ENCODE measurements around the gene OTUB2. TPM values are rescaled to one million over a fixed set of nuclear protein-coding genes. Genes with fewer than 3 reads are reported as not detected.

The OTUB2 gene
- total RNA-seq, 3 donors from 2014 or later: 0.50 to 0.54 (median 0.53) TPM

- Mint-ChIP-seq H3K9me3 (no peaks in the 10 kb centered on the region), H3K4me1 (ENCODE audit: low read depth) (no peaks in the 10 kb centered on the region), H3K4me3 (no peak overlapping the region), H3K36me3 (ENCODE audit: insufficient read depth) (peaks cover 2% of the 10 kb centered on the region), H3K27me3 (ENCODE audit: low read depth) (no peaks in the 10 kb centered on the region)
- ATAC-seq (no peak), DNase-seq (no peak)
Observed at GRCh38 chr14:94087891-94088290, 61.8 kb downstream of the OTUB2 start.

- no peak for DNase-seq
- no peak for ATAC-seq
- Mint-ChIP-seq H3K27me3 (ENCODE audit: low read depth) (no peaks in the 10 kb centered on the region), H3K4me3 (no peak overlapping the region), H3K4me1 (ENCODE audit: low read depth) (no peaks in the 10 kb centered on the region), H3K9me3 (no peaks in the 10 kb centered on the region), H3K36me3 (ENCODE audit: insufficient read depth) (peaks cover 2% of the 10 kb centered on the region)
Observed at GRCh38 chr14:94088516-94088915, 62.4 kb downstream of the OTUB2 start.

DNA sequence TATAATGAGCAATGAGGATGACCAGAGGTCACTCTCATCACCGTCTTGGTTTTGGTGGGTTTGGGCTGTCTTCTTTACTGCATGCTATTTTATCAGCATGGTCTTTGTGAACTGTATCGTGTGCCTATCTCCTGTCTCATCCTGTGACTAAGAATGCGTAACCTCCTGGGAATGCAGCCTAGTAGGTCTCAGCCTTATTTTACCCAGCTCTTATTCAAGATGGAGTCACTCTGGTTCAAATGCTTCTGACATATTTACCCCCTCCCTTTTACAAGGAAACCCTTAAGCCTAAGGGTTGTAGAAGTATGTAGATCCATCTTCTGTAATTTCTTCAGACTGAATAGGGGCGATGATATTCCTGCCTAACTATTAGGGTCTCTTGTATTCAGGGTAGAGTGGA, 63.3 kb downstream of the OTUB2 start:
- no peak for ATAC-seq

GRCh38 chr14:94093418-94093817, 67.3 kb downstream of the OTUB2 start:
- Mint-ChIP-seq H3K4me1 (ENCODE audit: low read depth) (no peaks in the 10 kb centered on the region), H3K9me3 (no peaks in the 10 kb centered on the region), H3K27me3 (ENCODE audit: low read depth) (no peaks in the 10 kb centered on the region), H3K4me3 (no peak overlapping the region), H3K36me3 (ENCODE audit: insufficient read depth) (no peaks in the 10 kb centered on the region)
- ATAC-seq (no peak), DNase-seq (no peak)

More for the DNA sequence above, 63.3 kb downstream of the OTUB2 start:
- Mint-ChIP-seq H3K9me3 (no peaks in the 10 kb centered on the region), H3K36me3 (ENCODE audit: insufficient read depth) (peaks cover 2% of the 10 kb centered on the region), H3K4me1 (ENCODE audit: low read depth) (no peaks in the 10 kb centered on the region), H3K27me3 (ENCODE audit: low read depth) (no peaks in the 10 kb centered on the region), H3K4me3 (no peak overlapping the region)
- DNase-seq: no peak

DNA sequence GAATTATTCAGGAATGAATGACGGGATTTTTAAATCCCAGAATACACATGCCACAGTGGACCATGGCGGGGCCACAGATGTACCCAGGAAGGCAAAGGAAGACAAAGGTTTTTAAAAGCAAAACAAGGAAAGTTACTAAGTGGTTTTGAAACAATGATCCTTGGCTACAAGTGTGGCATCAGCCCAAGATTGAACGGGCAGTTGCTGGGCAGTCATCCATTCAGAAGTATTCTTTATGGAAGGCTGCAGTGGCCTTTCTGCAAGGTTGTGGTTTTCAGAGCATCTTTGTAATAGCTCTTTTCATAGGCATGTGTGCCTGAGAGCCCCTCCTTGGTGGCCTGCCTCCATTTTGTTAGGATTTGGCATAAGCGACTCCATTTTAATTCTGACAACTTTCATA, 71.0 kb downstream of the OTUB2 start:
- no peaks in the 10 kb centered on the region for H3K27me3 Mint-ChIP-seq (ENCODE audit: low read depth)
- DNase-seq (no peak), ATAC-seq (no peak)
- no peak overlapping the region for H3K4me3 Mint-ChIP-seq
- H3K4me1 Mint-ChIP-seq (ENCODE audit: low read depth): no peaks in the 10 kb centered on the region
- peaks cover 2% of the 10 kb centered on the region for H3K36me3 Mint-ChIP-seq (ENCODE audit: insufficient read depth)
- no peaks in the 10 kb centered on the region for H3K9me3 Mint-ChIP-seq

Other genes starting within 250 kb of the OTUB2 start
- gene PRIMA1, start 237.9 kb upstream of the OTUB2 start, total RNA-seq: not detected
- gene FAM181A, start 99.0 kb upstream of the OTUB2 start, total RNA-seq: not detected
- gene ASB2, start 49.8 kb upstream of the OTUB2 start, total RNA-seq: 1 to 10 TPM; 8.2 to 9.9 (median 9.8) TPM
- gene CCDC197, start 29.0 kb upstream of the OTUB2 start, total RNA-seq: under 1 TPM in 1 of 3 donors, not detected in 2; 0.35 TPM
- gene DDX24, start 54.9 kb downstream of the OTUB2 start, total RNA-seq: 100 to 1,000 TPM; 287 to 321 (median 319) TPM
- gene IFI27L1, start 55.0 kb downstream of the OTUB2 start, total RNA-seq: 1 to 10 TPM; 8.9 to 9.5 (median 9.0) TPM
- 1 to 10 TPM; 1.3 to 1.7 (median 1.3) TPM for gene IFI27, start 84.4 kb downstream of the OTUB2 start, total RNA-seq
- 10 to 100 TPM; 19.3 to 26.4 (median 23.6) TPM for gene IFI27L2, start 103.3 kb downstream of the OTUB2 start, total RNA-seq
- gene PPP4R4, start 148.0 kb downstream of the OTUB2 start, total RNA-seq: 1 to 10 TPM; 2.0 to 4.2 (median 2.8) TPM